PFSK-1 (cell line): ENCODE results near the gene TRPM3.

ENCODE experiments used
- FOXP2 ChIP-seq: optimal IDR thresholded peaks from 2 replicates; pipeline ENCODE3; 2011; ENCODE audit warnings: borderline replicate concordance, control low read depth, inconsistent platforms; ENCODE audit not compliant: insufficient read depth; ENCODE audit errors: extremely low read length, extremely low read depth
- POLR2AphosphoS5 ChIP-seq: IDR thresholded peaks from 2 replicates; pipeline ENCODE4 v1.6.1; 2012; ENCODE audit warnings: low read depth, mild to moderate bottlenecking, control low read depth, low read length, moderate library complexity
- REST ChIP-seq, 2 experiments: IDR thresholded peaks; 2 replicates each; pipeline versions ENCODE4 v1.6.1 to v1.8.0; 2011 to 2012; ENCODE audit warnings: low read depth in 2 of 2, low read length in 2 of 2, control low read depth in 1 of 2, inconsistent platforms in 1 of 2, mild to moderate bottlenecking in 1 of 2, moderate library complexity in 1 of 2; ENCODE audit not compliant: insufficient read depth in 1 of 2
- SIN3A ChIP-seq: IDR thresholded peaks from 2 replicates; pipeline ENCODE4 v1.6.1; 2012; ENCODE audit warnings: mild to moderate bottlenecking, low read length, moderate library complexity, borderline replicate concordance; ENCODE audit not compliant: insufficient read depth
- TAF1 ChIP-seq: IDR thresholded peaks from 2 replicates; pipeline ENCODE4 v1.6.1; 2012; ENCODE audit warnings: low read length, control low read depth, borderline replicate concordance; ENCODE audit not compliant: insufficient read depth

Gene TRPM3

GRCh38 chr9:71128796-71129195, 7.4 kb upstream of the TRPM3 start:
- TF ChIP-seq TAF1 (no peak), FOXP2 (no peak), POLR2AphosphoS5 (no peak), SIN3A (no peak), REST (IDR thresholded peaks at IDR 0.05; ENCODE audit: insufficient read depth in 1 of 2, low read depth in 2 of 2, low read length in 2 of 2) (no peak)

- TF ChIP-seq SIN3A (no peak), REST (IDR thresholded peaks at IDR 0.05; ENCODE audit: insufficient read depth in 1 of 2, low read depth in 2 of 2, low read length in 2 of 2) (no peak), FOXP2 (no peak), TAF1 (no peak), POLR2AphosphoS5 (no peak)
Measured at GRCh38 chr9:71127301-71127700, 5.9 kb upstream of the TRPM3 start.

DNA sequence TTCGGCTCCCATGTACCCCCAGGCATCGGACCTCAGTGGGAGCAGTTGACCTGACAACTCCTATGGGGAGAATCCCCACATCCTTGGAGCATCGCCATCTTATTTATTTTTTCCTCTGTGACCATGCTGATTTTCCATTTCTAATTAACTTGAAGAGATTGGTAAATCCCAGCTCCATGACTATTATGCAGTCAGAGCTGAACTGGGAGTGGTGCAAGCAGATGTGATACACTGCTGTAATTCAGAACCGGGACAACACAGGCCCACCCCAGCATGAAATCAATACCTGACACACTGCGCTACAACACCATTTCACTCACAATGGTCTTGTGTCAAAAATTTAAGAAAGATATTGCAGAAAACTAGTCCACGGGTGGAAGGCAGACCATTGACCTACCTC, 1.0 kb upstream of the TRPM3 start:
- TF ChIP-seq SIN3A (no peak), TAF1 (no peak), POLR2AphosphoS5 (no peak), REST (IDR thresholded peaks at IDR 0.05; ENCODE audit: insufficient read depth in 1 of 2, low read depth in 2 of 2, low read length in 2 of 2) (no peak), FOXP2 (no peak)

DNA sequence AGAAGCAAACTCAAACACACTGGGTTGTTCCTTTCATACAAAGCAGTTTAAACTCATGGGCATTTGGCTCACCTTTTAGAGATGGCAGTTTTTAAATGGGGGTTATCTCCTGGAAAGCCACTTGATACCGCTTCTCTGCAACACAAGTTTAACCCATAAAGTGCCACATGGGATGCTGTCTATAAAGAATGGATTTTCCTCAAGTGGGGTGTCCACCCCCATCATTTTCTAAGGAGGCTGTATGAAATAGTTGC, 528 bp upstream of the TRPM3 start:
- TF ChIP-seq SIN3A (no peak), FOXP2 (no peak), REST (IDR thresholded peaks at IDR 0.05; ENCODE audit: insufficient read depth in 1 of 2, low read depth in 2 of 2, low read length in 2 of 2) (no peak), POLR2AphosphoS5 (no peak), TAF1 (no peak)
